GM19467 (cell line): Measurements from ENCODE around the gene CNTNAP4.

Source experiments
- ATAC-seq: cut with Tn5 transposase; IDR thresholded peaks from one replicate; pipeline ENCODE4 v1.9.1; 2021; ENCODE audit warnings: mild to moderate bottlenecking, moderate library complexity; ENCODE audit not compliant: unreplicated experiment

CNTNAP4 gene

GRCh38 chr16:76387994-76388393, 110.8 kb downstream of the CNTNAP4 start:
- no peak for ATAC-seq

GRCh38 chr16:76389126-76389525, 111.9 kb downstream of the CNTNAP4 start:
- no peak for ATAC-seq

GRCh38 chr16:76390476-76390875, 113.3 kb downstream of the CNTNAP4 start:
- no peak for ATAC-seq

- ATAC-seq: no peak
Observed at GRCh38 chr16:76396977-76397376, 119.8 kb downstream of the CNTNAP4 start.

GRCh38 chr16:76409706-76410105, 132.5 kb downstream of the CNTNAP4 start:
- ATAC-seq: no peak

GRCh38 chr16:76421571-76421970, 144.4 kb downstream of the CNTNAP4 start:
- no peak for ATAC-seq

GRCh38 chr16:76428858-76429257, 151.7 kb downstream of the CNTNAP4 start:
- ATAC-seq: no peak

- no peak for ATAC-seq
Observed at GRCh38 chr16:76441391-76441790, 164.2 kb downstream of the CNTNAP4 start.

GRCh38 chr16:76441876-76442275, 164.7 kb downstream of the CNTNAP4 start:
- ATAC-seq: no peak

GRCh38 chr16:76443973-76444372, 166.8 kb downstream of the CNTNAP4 start:
- no peak for ATAC-seq

GRCh38 chr16:76444832-76445231, 167.6 kb downstream of the CNTNAP4 start:
- no peak for ATAC-seq

GRCh38 chr16:76445815-76446214, 168.6 kb downstream of the CNTNAP4 start:
- ATAC-seq: no peak

GRCh38 chr16:76446251-76446650, 169.1 kb downstream of the CNTNAP4 start:
- ATAC-seq: no peak

GRCh38 chr16:76450890-76451289, 173.7 kb downstream of the CNTNAP4 start:
- no peak for ATAC-seq

GRCh38 chr16:76455257-76455656, 178.1 kb downstream of the CNTNAP4 start:
- no peak for ATAC-seq

- ATAC-seq: no peak
Observed at GRCh38 chr16:76456016-76456415, 178.8 kb downstream of the CNTNAP4 start.

- no peak for ATAC-seq
Observed at GRCh38 chr16:76459111-76459510, 181.9 kb downstream of the CNTNAP4 start.

GRCh38 chr16:76461836-76462235, 184.6 kb downstream of the CNTNAP4 start:
- ATAC-seq: no peak

GRCh38 chr16:76464955-76465620, 187.9 kb downstream of the CNTNAP4 start:
- ATAC-seq: no peak

GRCh38 chr16:76466871-76467270, 189.7 kb downstream of the CNTNAP4 start:
- no peak for ATAC-seq

GRCh38 chr16:76474048-76474447, 196.8 kb downstream of the CNTNAP4 start:
- ATAC-seq: no peak

GRCh38 chr16:76478105-76478504, 200.9 kb downstream of the CNTNAP4 start:
- no peak for ATAC-seq

- ATAC-seq: no peak
Observed at GRCh38 chr16:76483307-76483909, 206.2 kb downstream of the CNTNAP4 start.
